Activated CD4-positive, alpha-beta T cell treated with anti-CD3 and anti-CD28 coated beads, Interleukin-2, Interleukin-4, amounts not matched to agents 100 ng/mL and 50 ng/mL, durations not matched to agents 16 hours and 8 hours (primary cell): ENCODE results near the gene ST3GAL6.

ENCODE experiments used
- DNase-seq: peaks from one replicate; pipeline ENCODE4 v3.0.0-alpha.2; 2020; ENCODE audit warnings: low spot score

Gene ST3GAL6

DNA sequence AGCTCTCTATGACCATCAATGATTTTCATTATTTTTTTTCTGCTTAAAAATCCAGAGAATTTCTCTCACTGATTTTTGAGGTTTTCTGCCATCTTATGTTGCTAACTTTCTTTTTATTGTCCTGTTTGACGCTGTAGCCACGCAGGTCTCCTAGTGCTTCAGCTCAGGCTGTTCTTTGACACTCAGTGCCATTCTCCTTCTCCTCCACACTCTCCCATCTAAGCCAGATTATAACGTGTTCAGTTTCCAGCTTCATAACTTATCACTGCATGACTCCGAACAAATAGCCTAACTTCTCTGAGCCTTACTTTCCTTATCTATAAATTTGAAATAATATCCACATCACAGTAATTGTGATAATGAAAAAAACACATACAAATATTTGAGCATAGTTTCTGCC is 22.8 kb upstream of the ST3GAL6 start:
- no peak for DNase-seq

DNA sequence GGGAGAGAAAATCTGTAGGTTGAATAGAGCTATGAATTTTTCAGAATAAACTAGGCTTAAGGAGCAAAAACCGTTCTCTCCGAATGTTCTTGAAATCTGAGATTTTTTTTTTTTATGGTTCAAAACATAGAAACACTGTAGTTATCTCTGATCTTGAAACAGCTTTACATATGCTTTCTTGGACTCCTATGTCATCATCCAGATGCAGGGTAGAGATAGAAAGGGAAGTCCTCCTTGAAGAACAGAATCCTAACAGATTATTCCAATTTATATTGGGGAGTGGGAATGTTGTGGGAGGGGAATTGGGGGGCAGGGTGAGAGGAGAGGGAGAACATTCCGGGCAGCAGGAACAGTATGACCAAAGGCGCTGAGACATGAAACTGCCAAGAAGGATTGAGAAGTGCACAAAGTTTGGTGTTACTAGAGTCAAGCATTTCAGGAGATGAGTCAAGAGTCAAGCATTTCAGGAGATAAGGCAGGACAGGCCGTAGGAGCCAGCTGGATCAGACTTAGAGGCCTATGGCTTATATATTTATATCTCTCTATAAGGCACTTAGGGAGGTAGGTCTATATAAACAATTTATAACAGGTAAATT is 21.9 kb upstream of the ST3GAL6 start:
- DNase-seq = no peak

DNA sequence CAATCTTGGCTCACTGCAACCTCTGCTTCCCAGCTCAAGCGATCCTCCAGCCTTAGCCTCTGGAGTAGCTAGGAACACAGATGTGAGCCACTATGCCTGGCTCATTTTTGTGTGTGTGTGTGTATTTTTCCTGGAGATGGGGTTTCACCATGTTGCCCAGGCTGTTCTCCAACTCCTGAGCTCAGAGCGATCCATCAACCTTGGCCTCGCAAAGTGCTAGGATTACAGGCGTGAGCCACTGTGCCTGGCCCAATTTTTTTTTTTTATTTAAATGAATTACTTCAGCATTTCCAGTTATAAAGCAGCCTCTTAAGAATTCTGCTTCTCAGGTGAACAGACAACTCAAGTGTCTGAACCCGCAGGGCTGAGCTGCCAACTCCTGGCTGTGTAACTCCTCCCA is 20.1 kb upstream of the ST3GAL6 start:
- no peak for DNase-seq

DNA sequence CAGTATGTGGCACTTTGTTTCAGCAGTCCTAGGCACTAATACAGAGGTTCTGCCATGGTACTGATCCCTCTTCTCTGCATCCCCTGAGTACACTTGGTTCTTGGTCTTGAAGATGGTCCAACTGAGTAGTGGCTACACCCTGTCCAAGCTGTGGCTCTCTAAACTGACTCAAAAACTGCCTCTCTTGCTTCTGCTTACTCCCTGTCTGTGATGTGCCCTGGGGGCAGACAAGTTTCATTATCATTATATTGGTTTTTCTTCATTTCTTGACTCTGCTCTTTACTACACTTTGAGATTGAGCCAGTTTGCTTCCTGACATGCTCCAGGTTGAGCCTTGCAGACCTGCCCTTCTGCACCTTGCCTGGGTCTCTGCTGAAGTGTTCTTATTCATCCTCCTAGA is 18.9 kb upstream of the ST3GAL6 start:
- DNase-seq = no peak

DNA sequence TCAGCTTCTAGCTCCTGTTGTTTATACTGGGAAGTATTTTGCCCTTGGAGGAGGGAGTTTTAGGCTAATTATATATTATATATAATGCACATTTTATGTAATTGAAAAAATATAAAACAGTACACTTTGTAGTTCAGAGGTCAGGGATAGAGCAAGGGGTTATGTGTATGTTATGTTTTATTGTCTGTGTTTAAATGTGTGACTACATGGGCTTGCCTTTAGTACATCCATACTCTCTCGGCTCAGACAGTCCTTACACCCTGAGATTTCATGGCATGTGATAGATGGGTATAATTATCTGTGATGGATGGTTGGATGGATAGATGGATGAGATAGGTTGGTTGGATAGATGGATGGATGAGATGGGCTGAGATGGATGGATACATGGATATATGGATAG is 17.4 kb upstream of the ST3GAL6 start:
- DNase-seq = no peak

DNA sequence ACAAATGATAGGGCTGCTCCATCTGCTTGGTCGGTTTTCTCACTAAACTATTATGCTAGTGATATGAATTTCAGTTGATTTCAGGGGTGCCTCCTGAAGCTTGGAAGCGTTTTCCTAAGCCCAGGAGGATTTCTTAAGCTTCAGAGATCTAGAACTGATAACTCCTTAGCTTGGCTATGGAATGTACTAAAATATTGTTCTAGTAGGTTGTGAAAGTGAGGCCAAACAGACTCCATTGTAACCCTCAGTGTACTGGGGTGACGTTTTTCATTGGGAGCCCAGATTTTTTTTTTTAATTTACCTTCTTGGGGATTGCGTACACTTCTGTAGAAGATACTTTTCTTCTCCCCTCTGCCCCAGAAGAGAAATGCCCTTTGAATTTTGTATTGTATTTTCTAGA is 17.0 kb upstream of the ST3GAL6 start:
- no peak for DNase-seq

DNA sequence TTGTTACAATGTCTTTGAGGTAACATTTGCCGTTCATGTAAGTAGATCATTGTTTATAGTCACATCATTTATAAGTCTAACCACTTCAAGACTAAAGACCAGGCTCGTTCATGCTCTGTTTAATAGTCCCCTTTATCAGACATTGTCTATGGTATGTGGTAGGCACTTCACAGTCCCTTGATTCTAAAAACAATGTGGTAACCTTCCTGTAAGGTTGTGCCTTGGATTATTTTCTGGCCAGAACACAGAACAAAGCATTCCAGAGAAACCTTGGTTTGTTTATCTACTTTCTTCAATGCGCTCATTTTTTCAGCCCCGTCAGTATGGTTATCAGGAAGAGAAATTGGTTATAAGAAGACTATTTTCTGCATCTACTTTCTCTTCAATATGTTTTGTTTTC is 16.3 kb upstream of the ST3GAL6 start:
- DNase-seq = no peak

DNA sequence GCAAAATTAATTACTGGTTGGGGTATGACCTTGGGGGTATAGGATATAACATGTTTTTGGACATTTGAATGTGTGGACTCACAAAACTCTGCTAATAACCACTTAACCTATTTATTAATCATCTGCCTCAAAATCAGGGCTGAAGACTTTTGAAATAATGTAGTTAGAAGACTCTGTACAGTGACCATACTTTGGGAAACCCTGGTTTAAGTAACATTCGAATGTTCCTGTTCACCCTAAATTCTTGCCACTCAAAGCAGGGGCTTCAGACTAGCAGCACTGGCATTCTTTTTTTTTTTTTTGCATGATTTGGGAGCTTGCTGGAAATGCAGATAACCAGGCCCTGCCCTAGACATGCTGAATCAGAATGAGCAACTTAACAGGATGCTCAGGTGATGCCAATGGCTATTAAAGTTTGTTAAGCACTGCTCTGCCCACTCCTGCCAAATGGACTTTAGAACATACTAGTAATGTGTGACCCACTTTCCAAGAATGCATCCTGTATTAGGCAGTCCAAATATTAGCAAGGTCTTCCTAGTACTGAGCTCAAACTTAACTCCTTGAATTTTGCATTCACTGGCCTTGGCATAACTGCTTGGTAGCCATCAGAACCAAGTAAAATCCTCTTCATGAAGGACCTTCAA is 12.7 kb upstream of the ST3GAL6 start:
- DNase-seq = no peak

DNA sequence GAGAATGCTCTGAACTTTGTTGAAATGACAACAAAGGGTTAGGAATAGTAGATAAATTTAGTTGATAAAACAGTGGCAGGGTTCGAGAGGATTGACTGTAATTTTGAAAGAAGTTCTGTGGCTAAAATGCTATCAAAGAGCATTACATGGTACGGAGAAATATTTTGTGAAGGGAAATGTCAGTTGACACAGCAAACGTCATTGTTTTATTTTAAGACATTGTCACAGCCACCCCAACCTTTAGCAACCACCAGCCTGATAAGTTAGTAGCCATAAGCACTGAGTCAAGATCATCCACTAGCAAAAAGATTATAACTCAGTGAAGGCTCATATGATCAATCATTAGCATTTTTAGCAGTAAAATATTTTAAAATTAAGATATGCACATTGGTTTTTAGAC is 8.7 kb upstream of the ST3GAL6 start:
- DNase-seq = no peak

DNA sequence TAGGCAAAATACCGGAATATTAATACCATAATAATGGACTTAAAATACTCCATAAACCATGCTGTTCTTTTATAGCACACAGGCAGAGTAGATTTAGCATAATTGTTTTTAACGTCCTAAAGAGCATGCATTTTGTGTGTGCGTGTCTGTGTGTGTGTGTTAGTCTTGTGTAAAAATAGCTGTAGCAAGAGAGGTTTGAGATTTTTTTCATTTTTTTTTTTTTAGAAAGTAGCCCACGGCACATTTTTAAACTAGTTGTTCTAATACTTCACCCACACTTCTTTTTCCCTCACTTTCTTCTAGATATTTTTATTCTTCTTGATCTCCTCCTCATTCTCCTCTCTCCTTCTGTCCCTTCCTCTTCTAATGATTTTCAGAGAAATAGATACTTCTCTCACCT is 7.5 kb upstream of the ST3GAL6 start:
- no peak for DNase-seq

DNA sequence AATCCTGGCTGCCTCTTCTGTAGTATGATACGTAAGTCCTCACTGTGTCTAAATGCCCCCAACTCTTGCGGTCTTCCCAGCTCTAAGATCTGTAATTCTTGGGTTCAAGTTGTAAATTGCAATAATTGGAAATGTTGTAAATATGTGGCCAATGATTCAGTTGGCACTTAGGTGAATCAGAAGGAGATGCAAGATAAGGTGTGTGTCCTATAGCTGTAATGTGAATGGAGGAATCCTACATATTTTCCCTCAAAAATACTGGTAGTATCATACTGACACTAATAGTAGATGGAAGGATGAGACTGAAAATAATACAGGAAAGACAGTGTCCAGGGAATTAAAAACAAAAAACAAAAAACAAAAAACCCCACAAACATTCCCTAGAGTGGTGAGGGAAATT is 3.5 kb upstream of the ST3GAL6 start:
- no peak for DNase-seq

DNA sequence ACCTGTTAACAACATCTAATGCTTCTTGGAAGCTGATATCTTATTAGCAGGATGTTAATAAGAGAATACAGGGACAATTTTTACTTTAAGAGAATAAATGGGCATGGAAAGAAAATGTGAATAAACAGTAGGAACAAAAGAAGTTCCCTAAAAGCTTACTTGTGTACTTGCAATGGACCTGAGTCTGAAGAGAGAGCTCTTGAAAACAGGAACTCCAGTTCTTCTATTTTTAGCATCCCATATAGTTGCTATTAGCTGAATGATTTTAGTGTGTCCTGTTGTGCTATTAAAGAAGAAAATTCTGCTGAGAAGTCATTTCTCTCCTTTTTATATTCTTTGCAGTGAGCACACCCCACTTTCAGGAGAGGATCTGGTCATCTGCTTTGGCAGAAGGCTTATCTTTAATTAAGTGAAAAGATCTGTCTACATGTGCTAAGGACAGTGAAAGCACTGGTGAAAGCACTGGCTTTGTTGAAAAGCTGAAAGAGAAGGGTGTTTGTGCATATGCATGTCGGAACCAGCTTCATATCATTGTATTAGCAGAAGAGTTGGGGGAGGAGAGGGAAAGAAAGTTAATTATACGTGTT is 1.4 kb upstream of the ST3GAL6 start:
- DNase-seq = no peak

DNA sequence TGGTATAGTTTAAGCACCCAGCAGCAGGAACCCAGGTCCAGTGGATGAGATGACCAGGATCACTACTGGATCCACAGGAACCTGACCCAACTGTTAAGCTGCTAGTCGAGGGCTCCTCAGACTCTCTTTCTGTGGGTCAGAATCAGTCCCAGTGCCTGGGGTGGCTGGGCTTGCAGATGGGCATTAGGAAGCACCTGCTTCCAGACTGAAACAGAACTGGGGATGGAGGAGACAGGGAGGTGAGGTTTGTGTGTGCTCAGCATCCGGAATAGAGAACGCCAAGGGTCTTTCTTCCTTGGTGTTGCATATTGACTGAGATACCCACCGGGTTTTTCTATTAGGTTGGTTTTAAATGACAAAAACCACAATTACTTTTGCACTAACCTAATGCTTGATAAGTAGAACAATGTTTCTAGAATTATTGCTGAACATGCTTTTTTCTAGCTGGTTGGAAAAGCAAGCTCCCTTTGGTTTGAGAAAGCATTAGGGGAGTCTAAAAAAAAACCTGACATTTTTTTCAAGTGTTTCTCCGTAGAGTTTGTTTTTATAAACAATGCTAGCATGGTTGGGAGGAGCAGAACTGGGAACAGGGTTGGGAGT is 779 bp downstream of the ST3GAL6 start:
- no peak for DNase-seq

DNA sequence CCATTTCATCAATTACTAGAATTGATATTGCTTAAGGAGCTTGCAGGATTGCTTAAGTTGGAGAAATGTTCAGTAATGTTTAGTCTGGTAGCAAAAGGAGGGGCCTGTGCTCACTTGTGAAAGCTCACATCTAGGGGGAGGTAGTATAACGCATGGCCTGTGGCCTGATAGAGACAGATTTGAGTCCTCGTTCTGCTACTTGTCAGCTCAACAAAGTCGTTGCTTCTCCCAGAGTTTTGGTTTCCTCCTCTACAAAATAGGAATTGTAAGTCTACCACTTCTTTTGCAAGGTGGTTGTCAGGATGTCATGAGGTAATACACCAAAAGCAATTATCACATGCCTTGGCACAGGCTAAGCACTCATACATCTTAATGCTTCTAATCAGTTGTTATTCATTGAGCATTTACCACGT is 1.3 kb downstream of the ST3GAL6 start:
- no peak for DNase-seq

DNA sequence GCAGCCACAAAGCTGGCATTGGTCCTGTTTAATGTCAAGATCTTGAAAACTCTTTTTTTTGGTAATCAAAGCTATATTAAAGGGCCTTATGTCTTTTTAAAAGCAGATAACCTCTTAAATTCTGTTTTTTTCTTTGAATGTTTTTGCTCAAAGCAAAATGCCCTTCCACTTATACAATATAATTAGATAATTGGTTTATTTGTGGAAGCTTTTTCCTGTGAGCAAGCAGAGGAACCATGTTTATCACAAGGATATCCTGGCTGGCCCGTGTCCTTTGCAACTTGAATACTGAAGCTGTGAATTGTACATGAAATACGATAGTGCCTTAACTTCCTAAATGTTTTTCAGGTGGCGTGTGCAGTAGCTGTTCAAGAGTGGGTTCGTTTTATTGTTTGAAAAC is 2.6 kb downstream of the ST3GAL6 start:
- no peak for DNase-seq

DNA sequence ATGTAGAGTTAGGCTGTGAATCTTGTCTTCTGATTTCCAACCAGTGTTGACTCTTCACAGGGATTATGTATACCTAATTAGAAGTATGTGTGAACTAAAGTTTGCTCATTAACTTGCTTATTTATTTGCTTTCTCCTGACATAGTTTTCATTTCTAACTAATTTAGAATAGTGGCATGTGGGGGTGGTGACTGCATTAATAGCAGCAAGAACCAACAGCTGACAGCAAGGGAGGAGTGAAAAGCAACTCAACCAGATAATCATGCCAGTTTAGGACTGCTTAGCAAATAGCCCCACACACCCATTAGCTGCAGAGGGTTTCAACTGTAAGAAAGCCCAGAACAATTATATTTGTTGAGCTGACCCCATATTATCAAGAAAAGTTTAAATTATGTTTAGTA is 3.8 kb downstream of the ST3GAL6 start:
- DNase-seq = no peak

DNA sequence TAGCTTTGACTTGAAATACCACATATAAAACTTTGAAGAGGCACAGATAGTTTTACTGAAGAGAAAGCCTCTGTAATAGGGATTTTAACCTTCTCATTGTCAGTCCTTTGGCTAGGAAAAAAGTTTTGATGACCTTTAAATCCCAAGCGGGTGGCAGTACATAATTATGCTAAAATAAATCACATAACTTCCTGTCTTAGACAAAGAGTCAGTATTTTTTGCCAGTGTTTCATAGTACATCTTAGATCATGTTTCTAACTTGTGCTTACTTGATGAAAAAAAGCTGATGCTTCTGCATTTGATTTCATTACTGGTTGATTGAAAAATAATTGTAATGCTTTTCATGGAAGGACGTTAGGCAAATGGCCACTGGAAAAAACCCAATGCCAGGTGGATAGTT is 5.8 kb downstream of the ST3GAL6 start:
- no peak for DNase-seq

DNA sequence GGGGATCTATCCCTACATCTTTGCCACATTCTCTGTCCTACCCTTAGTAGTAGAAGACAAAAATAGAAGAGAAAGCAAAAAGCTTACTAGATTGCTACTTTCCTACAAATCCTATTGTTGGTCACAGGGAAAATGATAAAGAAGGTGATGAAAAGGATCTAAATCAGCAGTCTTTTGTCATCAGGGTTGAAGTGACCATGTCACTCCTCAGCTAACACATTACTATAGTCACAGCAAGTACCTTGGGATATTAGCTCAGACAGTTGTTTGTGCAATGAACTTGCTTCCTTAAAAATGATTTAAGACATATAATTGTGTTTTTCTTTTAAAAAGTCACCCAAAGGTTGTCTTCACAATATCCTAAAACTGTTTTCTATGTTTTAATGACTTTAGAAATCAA is 6.3 kb downstream of the ST3GAL6 start:
- no peak for DNase-seq

DNA sequence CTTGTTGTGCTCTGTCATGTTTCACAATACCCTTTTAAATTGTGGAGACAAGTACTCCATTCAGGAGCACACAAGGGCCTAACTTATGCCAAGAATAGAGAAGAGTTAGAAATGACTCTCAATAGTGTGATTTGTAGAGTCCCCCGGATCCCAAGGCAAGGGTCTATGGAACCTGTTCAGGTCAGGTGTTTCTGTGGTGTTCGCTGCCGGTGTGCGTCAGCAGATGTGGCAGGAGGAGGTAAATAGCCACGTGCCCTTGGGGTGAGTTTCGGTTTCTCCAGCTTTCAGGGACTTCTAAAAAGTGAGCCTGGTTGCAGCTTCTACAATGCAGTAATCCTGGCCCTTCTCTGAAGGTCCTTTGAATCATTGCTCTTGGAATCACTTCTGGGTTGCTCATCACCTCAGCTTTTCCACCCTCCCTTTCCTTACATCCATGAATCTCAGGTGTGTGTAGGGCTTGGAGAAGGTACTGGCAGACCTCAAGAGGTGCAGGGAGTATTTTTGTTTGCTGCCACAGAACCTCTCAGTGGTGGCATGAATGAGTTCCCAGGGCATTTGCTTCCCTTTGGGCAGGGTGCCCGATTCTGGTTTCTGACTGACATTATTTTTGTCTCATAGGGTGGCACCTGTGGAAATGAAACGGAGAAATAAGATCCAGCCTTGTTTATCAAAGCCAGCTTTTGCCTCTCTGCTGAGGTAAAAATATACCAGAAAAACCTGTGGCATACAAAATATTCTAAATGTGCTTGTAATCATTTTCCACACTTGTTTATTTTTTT is 7.3 kb downstream of the ST3GAL6 start:
- DNase-seq = no peak

DNA sequence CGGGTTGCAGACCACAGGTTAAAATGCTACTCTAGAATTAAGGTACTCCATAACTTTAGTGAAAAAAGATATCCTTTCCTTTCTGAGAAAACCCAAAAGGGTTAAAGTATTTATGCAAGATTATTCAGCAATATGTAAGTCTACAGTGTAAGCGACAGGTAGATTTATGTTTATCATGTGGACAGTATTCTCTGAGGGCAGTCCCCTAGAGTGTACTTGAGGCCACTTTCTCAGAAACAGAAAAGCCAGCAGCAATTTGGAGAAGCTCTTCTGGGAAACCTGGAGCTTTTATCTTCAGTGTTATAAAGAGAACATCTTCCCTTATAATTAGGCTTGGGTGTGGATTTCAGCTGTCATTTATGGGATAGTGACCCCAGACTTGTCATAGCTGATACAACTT is 8.9 kb downstream of the ST3GAL6 start:
- DNase-seq = no peak

DNA sequence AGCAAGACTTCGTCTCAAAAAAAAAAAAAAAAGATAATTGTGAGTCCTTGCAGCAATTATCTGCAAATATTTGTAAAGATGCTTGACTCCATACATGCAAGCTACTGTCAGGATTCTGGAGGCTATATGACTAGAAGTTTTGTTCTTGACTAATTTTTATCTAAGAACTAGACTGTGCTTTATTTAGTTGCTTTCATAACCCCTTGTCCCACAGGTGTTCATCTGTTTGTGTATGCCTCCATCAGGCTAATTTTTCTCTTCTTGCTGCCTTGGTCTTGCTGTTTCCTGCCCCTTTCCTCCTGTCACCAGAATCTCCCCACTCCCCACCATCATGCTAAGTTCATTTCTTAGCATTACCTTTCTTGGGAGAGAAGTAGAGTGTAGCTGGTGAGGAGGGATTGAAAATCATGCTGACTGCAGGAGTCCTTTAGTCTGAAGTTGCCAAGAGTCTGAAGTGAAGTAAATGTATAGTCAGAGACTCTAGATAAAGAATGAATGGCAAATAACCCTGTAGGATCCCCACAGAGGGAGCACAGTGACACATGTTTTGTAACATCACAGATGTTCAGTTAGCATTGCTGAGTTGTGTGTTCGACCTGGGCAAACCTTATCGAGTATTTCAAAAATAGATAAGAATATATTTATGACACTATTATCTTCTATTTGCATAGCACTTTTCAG is 12.5 kb downstream of the ST3GAL6 start:
- no peak for DNase-seq

DNA sequence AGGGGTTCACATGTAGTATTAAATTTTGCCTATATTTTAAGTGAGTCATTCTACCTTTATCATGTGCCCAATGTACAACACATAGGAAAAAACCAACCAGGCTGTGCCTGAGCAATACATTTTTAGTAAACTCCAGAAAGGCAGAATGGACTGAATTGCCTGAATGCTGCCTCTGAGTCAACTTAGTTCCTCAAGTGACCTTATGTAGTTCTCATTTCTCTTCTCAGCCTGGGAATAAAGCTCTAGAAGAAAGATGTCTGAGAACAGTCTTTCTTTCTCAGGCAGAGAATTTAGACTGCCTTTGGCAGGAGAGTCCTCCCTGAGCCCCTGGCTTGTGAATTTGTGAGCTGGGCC is 13.0 kb downstream of the ST3GAL6 start:
- DNase-seq = no peak
